ENCODE measurements around the gene STAG1.

Gene STAG1

GRCh38 chr3:136465296-136465695 is 286.9 kb downstream of the STAG1 start:
- H3K27me3 ChIP-seq: no peaks in the 10 kb centered on the region
- no peak overlapping the region for H3K9ac ChIP-seq
- H3K36me3 ChIP-seq: peaks cover 38 to 58% (median 50%) of the 10 kb centered on the region in 11 experiments
- peaks cover 12 to 30% (median 22%) of the 10 kb centered on the region in 11 experiments; a peak in 20 of 22 replicates for H3K9me3 ChIP-seq (replicated peaks in 1 of 11)
- no peak overlapping the region for H3K4me3 ChIP-seq
- no peak overlapping the region for H3K27ac ChIP-seq
- no peaks in the 10 kb centered on the region for H4K20me1 ChIP-seq
- no peak for TF ChIP-seq Cebpa-rat (IDR thresholded peaks at IDR 0.05)
- H3K4me2 ChIP-seq: no peak overlapping the region
- no peaks in the 10 kb centered on the region for H3K4me1 ChIP-seq

GRCh38 chr3:136464502-136464901 is 287.7 kb downstream of the STAG1 start:
- H3K27ac ChIP-seq: no peak overlapping the region
- H3K9me3 ChIP-seq (replicated peaks in 1 of 11): peaks cover 12 to 31% (median 23%) of the 10 kb centered on the region in 11 experiments; a peak in 21 of 22 replicates
- H3K4me2 ChIP-seq: no peak overlapping the region
- no peaks in the 10 kb centered on the region for H3K27me3 ChIP-seq
- H3K4me3 ChIP-seq: no peak overlapping the region
- TF ChIP-seq Cebpa-rat (IDR thresholded peaks at IDR 0.05): no peak
- H4K20me1 ChIP-seq: no peaks in the 10 kb centered on the region
- no peak overlapping the region for H3K9ac ChIP-seq
- no peaks in the 10 kb centered on the region for H3K4me1 ChIP-seq
- peaks cover 43 to 61% (median 57%) of the 10 kb centered on the region in 11 experiments for H3K36me3 ChIP-seq

GRCh38 chr3:136463170-136463569 is 289.0 kb downstream of the STAG1 start:
- Histone ChIP-seq H3K36me3 (peaks cover 57 to 74% (median 70%) of the 10 kb centered on the region in 11 experiments), H3K9ac (no peak overlapping the region), H4K20me1 (no peaks in the 10 kb centered on the region), H3K4me2 (no peak overlapping the region), H3K4me3 (no peak overlapping the region), H3K27me3 (no peaks in the 10 kb centered on the region), H3K9me3 (replicated peaks in 1 of 11) (peaks cover 25 to 44% (median 36%) of the 10 kb centered on the region in 11 experiments), H3K4me1 (no peaks in the 10 kb centered on the region), H3K27ac (no peak overlapping the region)
- no peak for TF ChIP-seq Cebpa-rat (IDR thresholded peaks at IDR 0.05)

- Histone ChIP-seq H3K9ac (no peak overlapping the region), H3K9me3 (replicated peaks in 1 of 11) (peaks cover 65 to 85% (median 75%) of the 10 kb centered on the region in 11 experiments), H3K27me3 (no peaks in the 10 kb centered on the region; a peak in 1 of 22 replicates), H3K4me2 (no peak overlapping the region), H3K36me3 (peaks cover 84 to 99% (median 91%) of the 10 kb centered on the region in 11 experiments), H3K4me3 (peak overlapping the region in 6 of 10 experiments; percentile 5 to 42 (median 32); a peak in 7 of 20 replicates), H4K20me1 (no peaks in the 10 kb centered on the region), H3K4me1 (no peaks in the 10 kb centered on the region), H3K27ac (no peak overlapping the region)
- TF ChIP-seq Cebpa-rat (IDR thresholded peaks at IDR 0.05): no peak
Measured at GRCh38 chr3:136457793-136458192, 294.4 kb downstream of the STAG1 start.

- no peaks in the 10 kb centered on the region for H4K20me1 ChIP-seq
- no peak overlapping the region for H3K27ac ChIP-seq
- H3K36me3 ChIP-seq: peaks cover 84 to 100% (median 90%) of the 10 kb centered on the region in 11 experiments
- H3K4me2 ChIP-seq: no peak overlapping the region
- no peak overlapping the region for H3K9ac ChIP-seq
- TF ChIP-seq Cebpa-rat (IDR thresholded peaks at IDR 0.05): no peak
- H3K4me3 ChIP-seq: peak overlapping the region in 1 of 10 experiments; percentile 30; a peak in 1 of 20 replicates
- peaks cover 60 to 76% (median 66%) of the 10 kb centered on the region in 11 experiments for H3K9me3 ChIP-seq (replicated peaks in 1 of 11)
- no peaks in the 10 kb centered on the region for H3K4me1 ChIP-seq
- no peaks in the 10 kb centered on the region; a peak in 1 of 22 replicates for H3K27me3 ChIP-seq
Measured at GRCh38 chr3:136456196-136456595, 296.0 kb downstream of the STAG1 start.

GRCh38 chr3:136444581-136444980 is 307.6 kb downstream of the STAG1 start:
- Histone ChIP-seq H3K4me1 (no peaks in the 10 kb centered on the region), H3K27me3 (no peaks in the 10 kb centered on the region), H3K4me2 (no peak overlapping the region), H3K27ac (no peak overlapping the region), H3K36me3 (peaks cover 74 to 99% (median 85%) of the 10 kb centered on the region in 11 experiments), H4K20me1 (no peaks in the 10 kb centered on the region), H3K4me3 (no peak overlapping the region), H3K9ac (no peak overlapping the region), H3K9me3 (replicated peaks in 1 of 11) (no peaks in the 10 kb centered on the region)
- no peak for TF ChIP-seq Cebpa-rat (IDR thresholded peaks at IDR 0.05)

GRCh38 chr3:136437043-136437442 is 315.1 kb downstream of the STAG1 start:
- H4K20me1 ChIP-seq: no peaks in the 10 kb centered on the region

GRCh38 chr3:136434429-136434828 is 317.7 kb downstream of the STAG1 start:
- no peak for TF ChIP-seq Cebpa-rat (IDR thresholded peaks at IDR 0.05)
- Histone ChIP-seq H3K27ac (no peak overlapping the region), H3K36me3 (peaks cover 38 to 73% (median 48%) of the 10 kb centered on the region in 11 experiments), H3K4me3 (no peak overlapping the region), H3K4me1 (no peaks in the 10 kb centered on the region), H3K9ac (no peak overlapping the region), H4K20me1 (no peaks in the 10 kb centered on the region), H3K4me2 (no peak overlapping the region), H3K9me3 (replicated peaks in 1 of 11) (no peaks in the 10 kb centered on the region; a peak in 1 of 22 replicates), H3K27me3 (no peaks in the 10 kb centered on the region)

More at GRCh38 chr3:136437043-136437442, 315.1 kb downstream of the STAG1 start:
- Histone ChIP-seq H3K9me3 (replicated peaks in 1 of 11) (no peaks in the 10 kb centered on the region; a peak in 1 of 22 replicates), H3K9ac (no peak overlapping the region), H3K4me2 (no peak overlapping the region), H3K36me3 (peaks cover 45 to 74% (median 55%) of the 10 kb centered on the region in 11 experiments), H3K4me3 (no peak overlapping the region), H3K27ac (no peak overlapping the region), H3K27me3 (no peaks in the 10 kb centered on the region), H3K4me1 (no peaks in the 10 kb centered on the region)
- no peak for TF ChIP-seq Cebpa-rat (IDR thresholded peaks at IDR 0.05)

- no peak overlapping the region for H3K4me2 ChIP-seq
- no peak for TF ChIP-seq Cebpa-rat (IDR thresholded peaks at IDR 0.05)
- no peaks in the 10 kb centered on the region for H3K27me3 ChIP-seq
- H3K4me3 ChIP-seq: no peak overlapping the region
- H4K20me1 ChIP-seq: no peaks in the 10 kb centered on the region
- no peak overlapping the region for H3K9ac ChIP-seq
- no peak overlapping the region for H3K27ac ChIP-seq
- no peaks in the 10 kb centered on the region for H3K4me1 ChIP-seq
- H3K9me3 ChIP-seq (replicated peaks in 1 of 11): no peaks in the 10 kb centered on the region; a peak in 1 of 22 replicates
- H3K36me3 ChIP-seq: peaks cover 43 to 77% (median 59%) of the 10 kb centered on the region in 11 experiments
Measured at GRCh38 chr3:136432685-136433084, 319.5 kb downstream of the STAG1 start.

GRCh38 chr3:136428167-136428566 is 324.0 kb downstream of the STAG1 start:
- no peak for TF ChIP-seq Cebpa-rat (IDR thresholded peaks at IDR 0.05)
- Histone ChIP-seq H3K4me3 (no peak overlapping the region), H3K27me3 (no peaks in the 10 kb centered on the region), H3K36me3 (peaks cover 48 to 91% (median 77%) of the 10 kb centered on the region in 11 experiments), H4K20me1 (no peaks in the 10 kb centered on the region), H3K4me1 (no peaks in the 10 kb centered on the region), H3K27ac (no peak overlapping the region), H3K4me2 (no peak overlapping the region), H3K9ac (no peak overlapping the region), H3K9me3 (replicated peaks in 1 of 11) (no peaks in the 10 kb centered on the region; a peak in 1 of 22 replicates)

All from BLaER1 treated with 17β-estradiol and CSF1 and Interleukin-3, amounts not matched to agents 10 nM and 100 nM (cell line).